Panc1 (cell line): ENCODE measurements around the gene NLRP6.
"Not testable (repeated sequence)": the region's sequence is repeated elsewhere in the genome, so short reads cannot be mapped to it uniquely, and the experiment has no call there.

ENCODE experiments used
- CTCF ChIP-seq: fragments of 450-650 bp; IDR thresholded peaks from 2 replicates; pipeline ENCODE4 v1.5.1; 2017; ENCODE audit warnings: mild to moderate bottlenecking
- POLR2AphosphoS5 ChIP-seq: IDR thresholded peaks from 2 replicates; pipeline ENCODE4 v1.6.1; 2012; ENCODE audit warnings: mild to moderate bottlenecking, low read depth, low read length, moderate library complexity

GRCh38 chr11:328516-329100, 50.4 kb downstream of the NLRP6 start:
- TF ChIP-seq CTCF, POLR2AphosphoS5: not testable (repeated sequence)
